Activated gamma-delta T cell treated with Interleukin-2 at 50 U/mL for 16 hours (primary cell): Measurements from ENCODE around the gene COL4A2.
A peak's percentile ranks its signal among the peaks of the same experiment; 100 is the strongest.

ENCODE experiments used
- DNase-seq: peaks from one replicate; pipeline ENCODE4 v3.0.0-alpha.2; 2020

Gene COL4A2

GRCh38 chr13:110405597-110406450 lies 98.7 kb downstream of the COL4A2 start:
- DNase-seq: no peak

GRCh38 chr13:110407021-110407420 lies 99.9 kb downstream of the COL4A2 start:
- no peak for DNase-seq

DNA sequence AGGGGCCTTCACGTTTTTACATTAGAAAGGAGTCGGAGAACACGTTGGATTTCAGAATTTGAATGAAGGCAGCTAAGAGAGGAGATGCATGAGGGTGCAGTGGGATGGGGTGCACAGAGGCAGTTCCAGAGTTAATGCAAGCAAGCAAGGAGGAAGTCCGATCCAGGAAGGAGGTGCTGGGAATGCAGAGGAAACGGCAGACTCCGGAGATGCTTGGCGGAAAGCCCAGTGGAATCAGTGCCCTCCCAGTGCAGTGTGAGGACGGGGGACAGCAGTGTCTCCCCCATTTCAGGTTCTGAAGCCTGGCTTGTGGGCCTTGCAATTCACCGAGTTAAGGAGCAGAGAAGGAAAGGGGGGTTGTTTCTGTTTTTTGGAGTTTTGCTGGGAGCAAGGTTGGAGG lies 100.4 kb downstream of the COL4A2 start:
- DNase-seq: no peak

- no peak for DNase-seq
Measured at GRCh38 chr13:110408286-110408685, 101.2 kb downstream of the COL4A2 start.

- DNase-seq: no peak
Measured at GRCh38 chr13:110409581-110409992, 102.5 kb downstream of the COL4A2 start.

- DNase-seq: no peak
Measured at GRCh38 chr13:110410000-110410399, 102.9 kb downstream of the COL4A2 start.

DNA sequence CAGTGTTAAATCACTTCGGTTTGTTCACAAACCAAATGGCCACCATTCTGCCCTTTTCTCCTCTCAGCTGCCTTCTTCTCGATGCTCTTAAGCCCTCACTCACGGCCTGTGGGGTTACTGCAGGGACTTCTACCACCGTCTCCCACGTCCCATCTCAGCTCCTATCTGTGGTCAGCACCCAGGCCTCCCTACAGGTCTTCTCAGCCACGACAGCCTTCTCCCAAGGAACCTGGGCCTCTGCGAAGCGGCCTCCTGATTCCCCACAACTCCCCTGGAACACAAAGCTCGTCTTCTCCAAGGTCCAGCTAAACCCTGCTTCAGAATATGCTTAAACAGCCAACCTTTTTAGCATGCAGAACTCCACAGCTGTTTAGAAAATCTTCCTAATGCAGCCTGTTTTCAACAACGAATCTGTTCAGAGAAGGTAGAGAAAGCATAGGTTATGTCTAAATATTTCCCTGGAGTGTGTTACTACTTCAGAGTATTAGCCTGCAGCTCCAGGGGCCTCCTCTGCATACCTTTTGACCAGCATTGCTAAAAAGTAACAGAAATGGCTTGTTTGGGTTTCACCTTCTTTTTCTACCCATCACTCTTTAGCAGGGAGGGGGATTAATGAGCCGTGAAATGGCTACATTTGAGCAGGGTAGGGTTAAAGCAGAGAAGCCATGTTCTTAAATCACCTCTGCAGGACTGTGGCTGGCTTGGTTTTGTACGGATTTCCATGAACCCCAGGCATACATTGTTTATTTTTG lies 104.0 kb downstream of the COL4A2 start:
- DNase-seq: no peak

DNA sequence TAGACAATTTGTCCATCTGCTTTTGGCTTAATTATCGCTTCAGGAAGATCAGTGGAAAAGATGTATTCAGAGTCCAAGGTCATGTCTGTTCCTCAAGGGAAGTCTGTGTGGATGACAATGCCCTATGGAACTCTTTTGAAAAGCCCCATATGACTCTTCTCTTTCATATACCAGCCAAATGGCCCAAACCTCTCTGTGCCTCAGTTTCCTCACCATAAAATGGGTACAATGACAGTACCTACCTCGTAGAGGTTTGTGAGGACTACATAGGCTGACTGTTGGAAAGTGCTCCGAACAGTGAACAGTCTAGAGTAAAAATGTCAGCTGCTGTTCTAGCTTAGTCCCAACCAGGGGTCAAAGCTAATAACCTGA lies 104.6 kb downstream of the COL4A2 start:
- no peak for DNase-seq

- peak; percentile 42 for DNase-seq
Measured at GRCh38 chr13:110412132-110412914, 105.2 kb downstream of the COL4A2 start.

DNA sequence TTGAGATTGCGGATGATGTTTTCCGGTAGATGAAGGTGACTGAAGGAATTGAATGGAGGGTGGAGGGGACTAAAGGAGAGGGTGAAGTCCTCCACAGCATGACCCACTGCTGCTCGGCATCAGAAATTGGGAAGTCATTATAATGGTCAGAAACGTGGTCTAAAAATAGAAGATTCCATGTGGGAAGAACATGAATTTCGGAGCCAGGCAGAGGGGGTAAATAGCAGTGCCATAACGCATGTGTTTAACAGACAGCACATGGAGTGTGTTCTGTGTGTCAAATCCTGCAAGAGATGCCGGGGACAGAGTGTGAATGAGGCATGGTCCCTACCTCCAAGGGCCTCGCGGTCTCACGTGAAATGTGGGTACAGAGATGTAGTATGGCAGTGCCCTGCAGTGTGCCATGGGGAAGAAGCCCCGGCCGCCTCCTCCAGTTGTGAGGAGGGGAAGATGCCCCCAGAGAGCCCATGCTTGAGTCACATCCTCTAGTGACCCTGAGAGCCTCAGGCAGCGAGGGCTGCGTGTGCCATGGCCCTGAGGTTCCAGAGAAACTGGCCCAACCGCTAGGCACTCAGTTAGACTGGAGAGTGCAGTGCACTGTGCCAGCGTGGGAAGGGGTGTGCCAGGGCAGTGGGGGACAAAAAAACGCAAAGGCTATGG lies 106.1 kb downstream of the COL4A2 start:
- DNase-seq: no peak

DNA sequence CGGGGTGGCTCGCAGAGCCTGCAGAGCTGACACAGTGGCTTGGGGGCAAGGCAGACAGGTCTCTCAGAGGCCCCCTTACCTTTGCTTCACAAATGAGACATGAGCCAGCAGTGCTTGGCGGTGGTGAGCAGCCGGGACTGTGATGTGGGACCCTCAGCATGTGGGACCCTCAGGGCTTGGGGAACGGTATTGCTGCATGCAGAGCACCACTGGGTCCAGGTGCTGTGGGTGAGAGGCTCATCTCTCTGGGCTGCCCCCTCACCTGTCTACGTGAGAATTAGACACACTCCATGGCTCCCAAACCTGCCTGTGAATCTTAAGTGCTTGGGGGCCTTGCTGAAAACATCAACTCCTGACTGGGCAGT lies 106.6 kb downstream of the COL4A2 start:
- no peak for DNase-seq

DNA sequence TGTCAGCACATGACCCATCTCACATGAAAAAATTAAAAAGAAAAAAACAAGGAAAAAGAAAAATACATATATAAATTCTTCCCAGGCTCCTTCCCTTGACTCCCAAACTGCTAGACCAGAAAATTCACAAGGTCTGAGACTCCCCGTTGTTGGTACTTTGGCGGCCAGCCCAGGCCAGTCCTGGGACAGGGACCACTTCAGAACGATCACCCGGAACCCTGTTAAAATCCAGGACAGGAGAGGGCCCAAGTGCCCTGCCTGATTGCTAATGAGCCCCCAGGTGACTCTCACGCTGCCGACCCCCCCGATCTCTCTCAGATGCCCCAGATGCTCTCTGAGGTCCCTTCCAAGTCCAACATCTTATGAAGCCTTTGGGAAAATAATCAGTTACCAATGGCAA lies 107.2 kb downstream of the COL4A2 start:
- no peak for DNase-seq

- no peak for DNase-seq
Measured at GRCh38 chr13:110414931-110415330, 107.8 kb downstream of the COL4A2 start.

GRCh38 chr13:110415669-110416068 lies 108.6 kb downstream of the COL4A2 start:
- DNase-seq: no peak

- DNase-seq: no peak
Measured at GRCh38 chr13:110416131-110417025, 109.3 kb downstream of the COL4A2 start.

GRCh38 chr13:110418944-110419343 lies 111.9 kb downstream of the COL4A2 start:
- DNase-seq: no peak

GRCh38 chr13:110419381-110419791 lies 112.3 kb downstream of the COL4A2 start:
- DNase-seq: no peak

- no peak for DNase-seq
Measured at GRCh38 chr13:110419946-110420345, 112.9 kb downstream of the COL4A2 start.

GRCh38 chr13:110420626-110421025 lies 113.5 kb downstream of the COL4A2 start:
- DNase-seq: no peak

DNA sequence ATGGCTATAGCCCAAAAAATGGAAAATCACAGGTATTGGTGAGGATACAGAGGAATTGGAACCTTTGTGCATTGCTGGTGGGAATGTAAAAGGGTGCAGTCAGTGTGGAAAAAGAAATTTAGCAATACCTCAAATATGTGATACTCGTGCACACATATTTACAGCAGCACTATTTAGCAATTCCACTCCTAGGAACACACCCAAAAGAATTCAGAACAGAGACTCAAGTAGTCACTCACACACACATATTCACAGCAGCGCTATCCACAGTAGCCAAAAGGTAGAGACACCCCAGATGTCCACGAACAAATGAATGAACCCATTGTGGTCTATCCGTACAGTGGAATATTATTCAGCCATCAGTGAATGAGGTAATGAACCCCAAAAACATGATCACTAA lies 114.0 kb downstream of the COL4A2 start:
- DNase-seq: no peak

- DNase-seq: no peak
Measured at GRCh38 chr13:110421696-110422385, 114.8 kb downstream of the COL4A2 start.
